Right kidney (tissue), 9 donors: ENCODE data around the gene YJU2.
"Not testable (repeated sequence)": the region's sequence is repeated elsewhere in the genome, so short reads cannot be mapped to it uniquely, and the experiment has no call there.

Experiments used
- DNase-seq: peaks from one replicate; pipeline ENCODE4 v3.0.0-alpha.2; 2016
- long read RNA-seq, 8 donors: transcript quantifications; one replicate each; lab custom pipeline, GENCODE V29; 2026

YJU2 gene
- long read RNA-seq, donor 1, transcript YJU2-201 (8 exons, 1,434 nt) = major isoform, 19 of 25 reads
- long read RNA-seq, donor 1, partial matches to known transcripts = 6 of 25 reads
- long read RNA-seq, donor 1, other reads (novel, unspliced or antisense) = 0 of 25 reads
- long read RNA-seq, donor 2, partial matches to known transcripts = 83 of 87 reads
- long read RNA-seq, donor 2, other reads (novel, unspliced or antisense) = 0 of 87 reads
- long read RNA-seq, donor 3, partial matches to known transcripts = 0 of 2 reads
- long read RNA-seq, donor 3, other reads (novel, unspliced or antisense) = 0 of 2 reads
- long read RNA-seq, donor 4, transcript YJU2-201 (8 exons, 1,434 nt) = major isoform, 9 of 9 reads
- long read RNA-seq, donor 4, partial matches to known transcripts = 0 of 9 reads
- long read RNA-seq, donor 4, other reads (novel, unspliced or antisense) = 0 of 9 reads
- long read RNA-seq, donor 5, transcript YJU2-201 (8 exons, 1,434 nt) = major isoform, 12 of 12 reads
- long read RNA-seq, donor 5, partial matches to known transcripts = 0 of 12 reads
- long read RNA-seq, donor 5, other reads (novel, unspliced or antisense) = 0 of 12 reads
- long read RNA-seq, donor 6, transcript YJU2-201 (8 exons, 1,434 nt) = major isoform, 6 of 44 reads
- long read RNA-seq, donor 6, partial matches to known transcripts = 38 of 44 reads
- long read RNA-seq, donor 6, other reads (novel, unspliced or antisense) = 0 of 44 reads
- long read RNA-seq, donor 7 = 0 reads
- long read RNA-seq, donor 8, transcript YJU2-201 (8 exons, 1,434 nt) = major isoform, 10 of 10 reads
- long read RNA-seq, donor 8, partial matches to known transcripts = 0 of 10 reads
- long read RNA-seq, donor 8, other reads (novel, unspliced or antisense) = 0 of 10 reads

DNA sequence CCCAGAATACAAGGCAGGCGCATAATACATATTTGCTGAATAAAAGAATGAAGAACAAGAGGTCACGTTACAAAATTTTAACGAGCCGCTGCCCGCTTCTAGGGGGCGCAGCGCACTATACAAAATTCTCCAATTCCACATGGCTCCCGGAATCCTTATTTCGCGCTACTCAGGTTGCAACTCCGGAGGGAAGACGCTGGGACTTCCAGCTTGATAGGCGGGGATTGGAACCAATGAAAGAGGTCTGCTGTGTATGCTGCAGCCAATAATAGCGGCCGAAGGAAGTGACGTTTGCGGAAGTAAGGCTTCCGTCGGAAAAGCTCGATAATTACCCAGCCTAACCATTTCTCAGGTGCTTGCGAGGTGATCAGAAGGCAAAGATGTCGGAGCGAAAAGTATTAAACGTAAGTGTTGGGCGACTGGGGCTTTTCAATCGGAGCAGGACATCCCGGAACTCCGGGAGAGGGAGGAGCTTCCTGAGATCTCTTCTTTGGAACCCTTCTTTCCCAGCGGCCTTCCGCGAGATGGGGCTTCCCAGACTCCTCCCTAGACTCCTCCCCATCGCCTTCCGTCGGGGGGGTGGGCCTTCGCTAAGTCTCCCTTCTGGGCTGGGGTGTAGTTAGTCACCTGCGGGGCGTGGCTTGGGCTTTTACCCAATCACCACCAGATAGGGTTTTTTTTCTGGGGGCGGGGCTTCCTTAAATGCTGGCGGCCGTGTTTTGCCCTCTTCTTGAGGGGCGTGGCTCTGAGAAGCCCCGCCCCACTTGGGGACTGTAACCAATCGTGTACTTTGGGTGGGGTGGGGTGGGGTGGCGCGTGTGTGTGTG lies at the start of gene YJU2:
Gene YJU2 (plus strand): TSS at position 314 of the 827 bp plus-strand sequence. CDS start 67 bp downstream, at position 381.
- peak; percentile 99 for DNase-seq

DNA sequence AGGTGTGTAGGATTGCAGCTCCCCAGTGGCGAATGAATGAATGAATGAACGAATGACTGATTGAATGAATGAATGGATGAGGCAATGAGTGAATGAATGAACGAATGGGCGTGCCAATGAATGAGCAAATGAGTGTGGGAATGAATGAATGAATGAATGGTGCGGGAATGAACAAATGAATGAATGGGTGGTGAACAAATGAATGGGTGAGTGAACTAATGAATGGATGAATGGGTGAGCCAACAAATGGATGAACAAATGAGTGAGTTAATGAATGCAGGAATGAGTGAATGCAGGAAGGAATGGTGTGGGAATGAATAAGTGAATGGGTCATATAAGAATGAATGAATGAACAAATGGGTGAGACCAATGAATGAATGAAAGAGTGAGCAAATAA lies 49.7 kb upstream of the YJU2 start:
- DNase-seq = no peak

DNA sequence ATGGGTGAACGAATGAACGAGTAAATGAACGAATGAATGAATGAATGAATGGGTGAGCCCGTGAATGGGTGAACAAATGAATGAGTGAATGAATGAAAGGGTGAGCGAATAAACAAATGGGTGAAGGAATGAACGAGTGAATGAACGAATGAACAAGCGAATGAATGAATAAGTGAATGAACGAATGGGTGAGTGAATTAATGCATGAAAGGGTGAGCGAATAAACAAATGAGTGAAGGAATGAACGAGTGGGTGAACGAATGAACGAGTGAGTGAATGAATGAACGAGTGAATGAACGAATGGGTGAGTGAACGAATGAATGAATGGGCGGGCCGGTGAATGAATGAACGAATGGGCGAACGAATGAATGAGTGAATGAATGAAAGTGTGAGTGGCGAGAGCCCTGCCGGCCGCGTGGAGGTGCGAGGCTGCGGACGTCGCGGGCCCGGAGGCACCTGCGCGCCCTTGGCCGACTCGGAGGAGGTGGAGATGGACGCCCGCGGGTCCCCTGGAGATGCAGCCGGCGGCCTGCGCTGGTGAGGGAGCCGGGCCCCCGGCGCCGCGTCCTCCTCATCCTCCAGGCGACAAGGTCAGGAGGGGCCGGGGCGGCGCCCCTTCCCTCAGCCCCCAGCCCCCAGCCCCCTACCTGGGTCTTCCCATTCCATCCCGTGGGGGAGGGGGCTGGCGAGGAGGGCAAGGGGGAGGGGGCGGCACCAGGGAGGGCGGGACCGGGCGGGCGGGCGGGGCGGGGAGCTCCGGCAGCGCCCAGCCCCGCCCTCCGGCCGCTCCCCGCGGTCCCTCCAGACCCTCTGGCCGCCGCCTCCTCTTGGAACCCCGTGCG lies 49.0 kb upstream of the YJU2 start:
- DNase-seq = peak; percentile 28

DNA sequence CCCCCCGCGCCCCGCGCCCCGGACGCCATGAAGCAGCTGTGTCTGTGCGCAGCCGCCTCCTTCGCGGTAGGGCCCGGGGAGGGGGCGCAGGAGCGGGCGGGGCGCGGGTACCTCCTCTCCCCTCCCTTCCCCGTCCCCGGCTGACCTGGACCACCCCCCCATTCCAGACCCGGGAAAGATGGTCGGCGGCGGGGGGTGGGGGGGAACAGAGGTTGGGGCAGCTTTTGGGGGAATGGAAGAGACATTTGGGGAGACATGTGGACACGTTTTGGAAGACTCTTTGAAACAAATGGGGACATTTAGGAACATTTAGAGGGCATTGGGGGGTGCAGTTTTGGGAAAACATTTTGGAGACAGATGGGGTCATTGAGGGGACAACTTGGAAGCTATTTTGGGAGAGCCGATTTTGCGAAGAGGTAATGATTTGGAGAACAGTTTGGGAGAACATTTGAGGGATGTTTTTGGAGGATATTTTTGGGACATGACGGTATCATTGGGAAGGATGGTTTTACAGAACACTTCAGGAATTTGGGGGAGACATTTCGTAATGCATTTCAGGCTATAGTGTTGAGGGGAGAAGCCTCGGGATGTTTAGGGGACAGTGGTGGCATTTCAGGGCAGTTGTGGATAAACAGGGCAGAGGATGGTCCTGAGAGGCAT lies 48.3 kb upstream of the YJU2 start:
- DNase-seq = no peak

DNA sequence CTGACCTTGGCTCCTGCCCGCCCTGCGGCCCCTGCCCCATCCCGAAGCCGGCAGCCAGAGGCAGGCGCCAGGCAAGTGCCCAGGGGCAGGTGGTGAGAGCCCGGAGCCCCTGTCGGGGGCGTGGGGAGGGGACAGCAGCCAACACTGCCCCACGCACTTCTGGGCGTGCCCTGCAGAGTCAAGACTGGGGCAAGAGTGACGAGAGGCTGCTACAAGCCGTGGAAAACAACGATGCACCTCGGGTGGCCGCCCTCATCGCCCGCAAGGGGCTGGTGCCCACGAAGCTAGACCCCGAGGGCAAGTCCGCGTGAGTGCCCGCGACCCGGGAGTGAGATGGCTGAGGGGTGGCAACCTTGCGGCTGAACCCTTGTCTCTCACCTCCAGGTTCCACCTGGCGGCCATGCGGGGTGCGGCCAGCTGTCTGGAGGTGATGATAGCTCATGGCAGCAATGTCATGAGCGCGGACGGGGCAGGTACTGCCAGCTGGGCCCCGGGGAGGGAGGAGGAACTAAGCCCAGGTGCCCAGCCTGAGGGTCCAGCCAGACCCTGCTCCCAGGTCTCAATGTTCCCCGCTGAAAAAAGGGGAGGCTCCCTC lies 47.1 kb upstream of the YJU2 start:
- no peak for DNase-seq

DNA sequence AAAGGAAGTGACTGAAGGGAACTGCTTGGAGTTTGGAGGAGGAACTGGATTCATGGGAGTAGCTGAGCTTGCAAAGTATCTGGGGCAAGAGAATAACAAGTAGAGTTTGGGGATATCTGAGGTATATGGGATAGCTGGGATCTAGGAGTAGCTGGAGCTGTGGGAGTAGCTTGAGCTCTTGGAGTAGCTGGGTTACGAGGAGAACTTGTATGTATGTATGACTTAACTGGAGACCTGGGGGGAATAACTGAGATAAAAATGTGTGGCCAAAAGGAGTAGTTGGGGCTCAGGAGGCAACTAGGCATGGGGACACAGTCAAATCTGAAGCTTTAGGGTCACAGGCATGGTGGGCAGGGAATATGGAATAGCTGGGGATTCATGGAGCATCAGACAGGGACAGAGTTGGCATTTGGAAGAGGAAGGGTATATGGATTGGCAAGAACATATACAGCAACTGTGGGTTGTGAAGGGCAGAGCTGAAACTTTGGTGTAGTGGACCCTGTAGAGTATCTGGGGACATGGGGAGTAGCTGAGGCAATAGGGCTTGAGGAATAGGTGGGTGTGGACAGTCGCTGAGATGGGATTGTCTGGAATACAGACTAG lies 45.8 kb upstream of the YJU2 start:
- no peak for DNase-seq

DNA sequence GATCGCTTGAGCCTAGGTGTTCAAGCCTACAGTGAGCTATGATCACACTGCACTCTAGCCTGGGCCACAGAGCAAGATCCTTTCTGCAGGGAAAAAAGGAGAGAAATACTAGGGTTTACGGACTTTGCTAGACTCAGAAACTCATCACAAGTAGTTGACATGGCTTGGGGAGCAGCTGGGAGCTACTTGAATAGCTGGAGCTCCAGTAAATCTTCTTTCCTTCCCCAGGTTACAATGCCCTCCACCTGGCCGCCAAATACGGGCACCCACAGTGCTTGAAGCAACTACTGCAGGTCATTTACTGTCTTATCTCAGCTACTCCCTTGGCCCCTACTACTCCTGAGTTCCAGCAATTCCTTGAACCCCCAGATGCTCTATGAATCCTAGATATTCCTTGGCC lies 45.1 kb upstream of the YJU2 start:
- no peak for DNase-seq

DNA sequence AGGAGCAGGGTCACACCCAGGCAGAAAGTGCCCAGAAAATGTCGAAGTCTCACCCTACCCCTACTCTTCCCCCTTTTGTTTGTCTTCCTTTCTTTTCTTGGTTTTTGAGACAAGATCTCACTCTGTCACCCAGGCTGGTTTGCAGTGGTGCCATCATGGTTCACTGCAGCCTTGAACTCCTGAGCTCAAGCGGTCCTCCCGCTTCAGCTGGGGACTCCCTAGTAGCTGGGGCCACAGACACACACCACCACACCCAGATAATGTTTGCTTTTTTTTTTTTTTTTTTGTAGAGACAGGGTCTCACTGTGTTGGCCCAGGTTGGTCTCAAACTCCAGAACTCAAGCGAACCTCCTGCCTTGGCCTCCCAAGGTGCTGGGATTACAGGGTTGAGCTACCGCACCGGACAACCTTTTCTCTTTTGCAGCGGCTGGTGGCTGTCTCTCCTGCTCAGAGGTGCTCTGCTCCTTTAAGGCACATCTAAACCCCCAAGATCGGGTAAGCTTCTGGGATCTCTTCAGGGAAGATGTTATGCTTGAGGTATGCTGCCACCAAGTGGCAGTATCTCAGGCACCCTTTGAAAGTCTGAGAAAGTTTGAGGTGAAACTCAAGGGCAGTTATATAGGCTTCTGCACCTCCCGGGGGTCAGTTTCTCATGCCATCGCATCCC lies 39.9 kb upstream of the YJU2 start:
- no peak for DNase-seq

DNA sequence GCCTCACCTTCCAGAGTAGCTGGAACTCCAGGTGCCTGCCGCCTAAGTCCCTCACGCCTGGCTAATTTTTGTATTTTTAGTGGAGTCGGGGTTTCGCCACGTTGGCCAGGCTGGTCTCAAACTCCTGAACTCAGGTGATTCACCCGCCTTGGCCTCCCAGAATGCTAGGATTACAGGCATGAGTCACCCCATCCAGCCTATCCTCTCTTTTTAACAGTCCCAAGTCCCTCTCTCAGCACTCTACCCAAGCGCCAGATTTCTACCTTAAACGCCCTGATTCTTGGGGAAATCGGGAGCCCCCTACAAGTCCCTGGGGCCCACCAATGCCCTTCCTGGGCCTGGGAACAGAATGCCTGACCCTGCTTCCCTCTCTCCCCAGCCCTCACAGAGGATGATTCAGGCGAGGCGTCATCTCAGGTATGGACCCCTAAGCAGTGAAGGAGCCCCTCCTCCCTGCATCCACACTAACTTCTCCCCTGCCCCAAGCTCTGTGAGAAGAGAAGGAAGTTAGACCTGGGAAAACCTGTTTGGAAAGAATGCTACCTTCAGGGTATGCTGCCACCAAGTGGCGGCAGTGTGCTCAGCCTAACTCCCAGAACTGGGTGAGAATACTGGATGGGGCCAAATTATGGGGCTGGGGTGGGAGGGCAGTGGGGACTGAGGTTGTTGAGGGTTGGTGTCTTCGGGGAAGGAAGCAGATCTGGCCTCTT lies 38.3 kb upstream of the YJU2 start:
- no peak for DNase-seq

DNA sequence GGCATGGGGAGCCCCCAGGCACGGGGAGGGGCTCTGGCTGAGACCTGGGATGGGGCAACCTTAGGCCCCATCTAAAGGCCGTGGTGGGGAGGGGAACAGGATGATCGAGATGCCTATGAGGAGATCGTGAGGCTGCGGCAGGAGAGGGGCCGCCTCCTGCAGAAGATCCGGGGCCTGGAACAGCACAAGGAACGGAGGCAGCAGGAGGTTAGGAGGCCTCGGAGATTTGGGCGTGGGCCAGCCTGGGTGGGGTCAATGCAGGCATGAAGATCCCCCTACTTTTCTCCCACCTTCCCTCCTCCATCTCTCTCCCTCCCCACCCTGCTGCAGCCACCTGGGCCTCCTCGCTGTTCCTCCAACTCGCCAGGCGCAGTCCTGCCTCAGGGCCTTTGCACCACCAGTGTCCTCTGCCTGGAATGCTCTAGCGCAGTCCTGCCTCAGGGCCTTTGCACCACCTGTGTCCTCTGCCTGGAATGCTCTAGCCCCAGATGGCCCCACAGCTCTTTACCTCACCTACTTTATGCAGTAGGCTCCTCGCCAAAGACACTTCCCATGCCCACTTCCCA lies 36.6 kb upstream of the YJU2 start:
- no peak for DNase-seq

DNA sequence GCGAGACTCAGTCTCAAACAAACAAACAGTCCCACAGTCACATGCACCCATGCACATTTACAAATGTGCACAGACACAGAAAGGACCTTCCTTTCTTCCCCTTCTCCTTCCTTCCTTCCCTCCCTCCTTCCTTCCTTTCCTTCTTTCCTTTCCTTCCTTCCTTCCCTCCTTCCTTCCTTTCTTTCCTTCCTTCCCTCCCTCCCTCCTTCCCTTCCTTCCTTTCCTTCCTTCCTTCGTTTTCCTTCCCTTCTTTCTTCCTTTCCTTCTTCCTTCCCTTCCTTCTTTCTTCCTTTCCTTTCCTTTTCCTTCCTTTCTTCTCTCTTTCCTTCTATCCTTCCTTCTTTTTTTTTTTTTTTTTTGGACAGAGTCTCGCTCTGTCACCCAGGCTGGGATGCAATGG lies 33.8 kb upstream of the YJU2 start:
- DNase-seq = no peak

DNA sequence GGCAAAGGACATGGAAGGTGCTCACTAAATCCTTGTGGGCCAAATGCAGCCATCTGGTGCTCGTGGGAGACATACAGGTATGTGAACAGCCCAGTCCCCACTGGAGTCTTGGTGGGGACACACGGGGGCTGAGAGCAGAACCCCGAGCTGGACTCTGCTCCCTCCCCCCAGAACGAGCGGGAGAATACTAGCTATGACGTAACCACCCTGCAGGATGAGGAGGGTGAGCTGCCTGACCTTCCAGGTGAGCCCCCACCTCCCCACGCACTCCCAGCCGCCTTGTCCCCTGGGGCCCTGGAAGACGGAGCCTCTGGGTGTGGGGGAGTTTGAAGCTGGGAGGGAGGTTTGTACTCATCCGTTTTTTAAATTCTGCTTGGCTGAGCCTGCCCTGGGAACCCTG lies 31.1 kb upstream of the YJU2 start:
- no peak for DNase-seq

DNA sequence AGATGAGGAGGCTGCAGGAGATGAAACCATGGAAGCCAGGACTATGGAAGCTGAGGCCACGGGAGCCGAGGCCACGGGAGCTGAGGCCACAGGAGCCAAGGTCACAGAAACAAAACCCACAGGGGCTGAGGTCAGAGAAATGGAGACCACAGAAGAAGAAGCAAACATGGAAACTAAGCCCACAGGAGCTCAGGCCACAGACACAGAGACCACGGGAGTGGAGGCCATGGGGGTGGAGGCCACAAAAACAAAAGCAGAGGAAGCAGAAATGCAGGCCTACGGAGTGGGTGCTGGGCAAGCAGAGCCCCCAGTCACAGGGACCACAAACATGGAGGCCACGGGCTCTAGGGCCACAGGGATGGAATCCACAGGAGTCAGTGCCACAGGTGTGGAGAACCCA lies 30.0 kb upstream of the YJU2 start:
- no peak for DNase-seq

DNA sequence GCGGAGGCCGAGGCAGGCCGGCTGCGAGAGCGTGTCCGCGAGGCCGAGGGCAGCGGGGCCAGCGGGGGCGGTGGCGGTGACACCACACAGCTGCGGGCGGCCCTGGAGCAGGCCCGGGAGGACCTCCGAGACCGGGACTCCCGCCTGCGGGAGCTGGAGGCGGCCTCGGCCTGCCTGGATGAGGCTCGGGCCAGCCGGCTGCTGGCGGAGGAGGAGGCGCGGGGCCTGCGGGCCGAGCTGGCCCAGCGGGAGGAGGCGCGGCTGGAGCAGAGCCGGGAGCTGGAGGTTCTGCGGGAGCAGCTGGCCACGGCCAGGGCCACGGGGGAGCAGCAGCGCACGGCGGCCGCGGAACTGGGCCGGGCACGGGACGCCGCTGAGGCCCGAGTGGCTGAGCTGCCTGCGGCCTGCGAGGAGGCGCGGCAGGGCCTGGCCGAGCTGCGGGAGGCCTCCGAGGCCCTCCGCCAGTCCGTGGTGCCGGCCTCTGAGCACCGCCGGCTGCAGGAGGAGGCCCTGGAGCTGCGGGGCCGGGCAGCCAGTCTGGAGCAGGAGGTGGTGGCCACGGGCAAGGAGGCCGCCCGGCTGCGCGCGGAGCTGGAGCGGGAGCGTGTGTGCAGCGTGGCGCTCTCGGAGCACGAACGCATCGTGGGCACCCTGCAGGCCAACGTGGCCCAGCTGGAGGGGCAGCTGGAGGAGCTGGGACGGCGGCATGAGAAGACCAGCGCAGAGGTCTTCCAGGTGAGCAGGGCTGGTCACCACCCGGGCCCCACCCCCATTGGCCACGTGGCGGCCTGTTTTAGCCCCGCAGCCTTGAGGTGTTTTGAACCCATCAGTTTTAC lies 29.2 kb upstream of the YJU2 start:
- no peak for DNase-seq

DNA sequence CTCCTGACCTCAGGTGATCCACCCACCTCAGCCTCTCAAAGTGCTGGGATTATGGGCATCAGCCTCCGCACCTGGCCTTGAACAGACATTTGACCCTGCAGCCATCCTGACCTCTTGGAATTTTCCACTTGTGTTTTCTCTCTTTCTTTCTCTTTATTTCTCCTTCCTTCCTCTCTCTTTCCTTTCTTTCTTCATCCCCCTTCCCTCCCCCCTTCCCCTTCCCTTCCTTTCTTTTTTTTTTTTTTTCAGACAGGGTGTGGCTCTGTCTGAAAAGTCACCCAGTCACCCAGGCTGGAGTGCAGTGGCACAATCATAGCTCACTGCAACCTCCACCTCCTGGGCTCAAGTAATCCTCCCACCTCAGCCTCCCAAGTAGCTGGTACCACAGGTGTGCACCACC lies 28.4 kb upstream of the YJU2 start:
- not testable (repeated sequence) for DNase-seq

DNA sequence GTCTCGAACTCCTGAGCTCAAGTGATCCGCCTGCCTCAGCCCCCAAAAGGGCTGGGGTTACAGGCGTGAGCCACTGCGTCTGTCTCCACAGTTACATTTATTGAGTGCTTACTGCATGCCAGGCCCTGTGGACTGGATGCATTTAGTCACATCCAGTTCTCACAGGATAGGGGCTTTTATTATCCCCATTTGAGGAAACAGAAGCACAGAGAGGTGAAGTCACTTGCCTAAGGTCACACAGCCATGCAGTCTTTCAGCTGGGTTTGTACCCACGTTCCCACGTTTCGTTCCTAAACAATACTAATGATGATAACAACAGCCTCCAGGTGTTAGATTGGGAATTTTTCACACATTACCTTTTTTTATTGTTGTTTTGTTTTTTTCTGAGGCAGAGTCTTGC lies 26.7 kb upstream of the YJU2 start:
- no peak for DNase-seq

DNA sequence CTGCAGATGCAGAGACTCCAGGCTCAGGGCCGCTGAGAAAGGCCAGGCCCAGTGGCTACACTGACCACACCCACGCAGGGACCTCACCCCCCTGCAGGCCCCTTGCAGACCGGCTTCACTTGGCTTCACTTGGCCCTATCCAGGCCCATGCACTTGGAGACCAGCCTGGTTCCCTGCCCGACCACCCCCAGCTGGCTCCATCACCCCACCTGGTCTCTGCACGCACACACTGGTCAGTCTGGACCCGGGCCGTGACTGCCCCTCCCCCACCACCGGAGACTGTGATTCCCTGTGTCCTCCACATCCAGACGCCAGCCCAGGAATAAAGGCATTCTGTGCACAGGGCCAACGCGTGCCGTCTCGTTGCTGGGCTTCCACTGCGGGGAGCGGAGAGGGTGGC lies 22.4 kb upstream of the YJU2 start:
- DNase-seq = no peak

DNA sequence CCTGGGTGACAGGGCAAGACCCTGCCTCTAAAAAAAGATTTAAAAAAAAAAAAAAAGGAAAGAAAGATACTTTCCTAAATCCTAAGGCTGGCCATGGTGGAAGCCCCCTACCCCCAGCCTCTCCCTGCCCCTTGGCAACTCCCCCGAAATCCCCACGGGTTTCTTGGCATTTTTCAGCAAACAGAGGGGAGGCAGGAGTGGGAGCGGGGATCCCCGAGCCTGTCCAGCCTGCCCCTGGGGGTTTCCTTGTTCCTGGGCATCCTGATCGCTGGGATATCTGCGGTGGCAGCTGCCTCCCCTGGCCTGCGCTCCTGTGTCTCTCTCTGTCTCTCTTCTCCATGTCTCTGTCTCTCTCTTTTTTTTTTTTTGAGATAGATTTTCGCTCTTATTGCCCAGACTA lies 21.0 kb upstream of the YJU2 start:
- DNase-seq = no peak
